Epithelial cell of esophagus (primary cell): ENCODE measurements around the gene CCNYL1.

Experiments used
- DNase-seq: peaks from one replicate; pipeline ENCODE4 v3.0.0; 2010; ENCODE audit warnings: low read depth
- H3K4me3 ChIP-seq: 2 replicates; pipeline ENCODE4 v1.5.1; 2011; ENCODE audit warnings: mild to moderate bottlenecking, low read length, control low read depth
- TF ChIP-seq, protein P1 (sequence below): IDR thresholded peaks from 2 replicates; pipeline ENCODE4 v1.5.1; 2011; ENCODE audit warnings: low read depth, mild to moderate bottlenecking, low read length, control low read depth, inconsistent platforms; ENCODE audit not compliant: insufficient read depth; ENCODE audit errors: missing control alignments

Gene CCNYL1

DNA sequence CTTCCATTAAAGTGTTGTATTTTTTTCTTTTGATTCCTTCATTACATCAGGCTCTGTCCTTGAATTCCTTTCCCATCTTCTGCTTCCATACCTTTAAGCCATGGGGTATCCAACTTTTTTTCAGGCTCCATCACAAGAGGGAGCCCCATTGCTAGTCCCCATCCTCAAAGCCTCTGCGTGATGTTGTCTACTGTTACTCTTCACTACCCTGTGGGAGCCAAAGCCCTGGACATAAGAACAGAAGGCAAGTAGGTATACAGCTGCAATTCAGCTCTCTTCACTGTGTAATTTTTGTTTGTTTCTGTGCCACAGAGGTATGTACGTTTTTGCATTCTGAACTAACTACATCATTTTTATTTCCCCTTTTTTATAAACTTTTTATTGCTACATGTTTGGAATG is 36.6 kb upstream of the CCNYL1 start:
- no peak overlapping the region for H3K4me3 ChIP-seq
- TF ChIP-seq, protein P1, sequence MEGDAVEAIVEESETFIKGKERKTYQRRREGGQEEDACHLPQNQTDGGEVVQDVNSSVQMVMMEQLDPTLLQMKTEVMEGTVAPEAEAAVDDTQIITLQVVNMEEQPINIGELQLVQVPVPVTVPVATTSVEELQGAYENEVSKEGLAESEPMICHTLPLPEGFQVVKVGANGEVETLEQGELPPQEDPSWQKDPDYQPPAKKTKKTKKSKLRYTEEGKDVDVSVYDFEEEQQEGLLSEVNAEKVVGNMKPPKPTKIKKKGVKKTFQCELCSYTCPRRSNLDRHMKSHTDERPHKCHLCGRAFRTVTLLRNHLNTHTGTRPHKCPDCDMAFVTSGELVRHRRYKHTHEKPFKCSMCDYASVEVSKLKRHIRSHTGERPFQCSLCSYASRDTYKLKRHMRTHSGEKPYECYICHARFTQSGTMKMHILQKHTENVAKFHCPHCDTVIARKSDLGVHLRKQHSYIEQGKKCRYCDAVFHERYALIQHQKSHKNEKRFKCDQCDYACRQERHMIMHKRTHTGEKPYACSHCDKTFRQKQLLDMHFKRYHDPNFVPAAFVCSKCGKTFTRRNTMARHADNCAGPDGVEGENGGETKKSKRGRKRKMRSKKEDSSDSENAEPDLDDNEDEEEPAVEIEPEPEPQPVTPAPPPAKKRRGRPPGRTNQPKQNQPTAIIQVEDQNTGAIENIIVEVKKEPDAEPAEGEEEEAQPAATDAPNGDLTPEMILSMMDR = no peak
- DNase-seq = no peak

DNA sequence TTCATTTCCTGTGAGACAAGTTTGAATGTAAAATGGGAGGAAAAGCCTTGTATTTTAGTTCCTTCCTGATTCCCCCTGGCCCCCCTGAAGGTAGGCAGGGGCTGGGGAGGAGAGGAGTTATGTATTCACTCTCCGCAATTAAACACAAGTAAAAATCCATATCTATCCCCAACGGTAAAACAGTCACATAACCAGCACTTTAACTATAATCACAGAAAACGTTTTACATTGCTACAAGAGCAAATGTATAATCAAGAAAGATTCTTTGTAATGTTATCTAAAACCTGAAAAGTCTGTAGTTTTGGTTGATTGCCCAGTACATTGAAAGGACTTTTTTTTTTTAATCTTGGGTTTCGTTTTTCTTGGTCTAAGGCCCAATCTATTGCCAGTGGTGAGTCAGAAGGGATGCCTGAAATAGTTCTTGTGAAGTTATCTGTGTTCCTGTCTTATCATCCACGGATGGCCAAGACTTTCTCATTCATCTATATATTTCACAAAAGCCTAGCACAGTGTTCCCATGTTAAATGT is 34.5 kb upstream of the CCNYL1 start:
- H3K4me3 ChIP-seq = no peak overlapping the region
- TF ChIP-seq, protein P1 = no peak

DNA sequence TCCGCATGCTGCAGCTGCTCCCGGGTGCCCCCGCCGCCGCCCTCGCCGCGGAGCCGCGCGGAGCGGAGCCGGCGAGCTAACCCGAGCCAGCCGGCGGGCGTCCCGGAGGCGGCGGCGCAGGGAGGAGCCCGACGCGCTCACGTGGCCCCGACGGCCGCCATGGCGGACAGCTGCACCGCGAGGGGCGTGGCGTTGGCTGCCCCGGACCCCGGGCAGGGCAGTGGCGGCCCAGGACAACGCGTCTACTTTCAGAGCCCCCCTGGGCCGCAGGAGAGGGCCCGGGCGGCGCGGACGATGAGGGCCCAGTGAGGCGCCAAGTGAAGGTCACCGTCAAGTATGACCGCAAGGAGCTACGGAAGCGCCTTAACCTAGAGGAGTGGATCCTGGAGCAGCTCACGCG is 30.0 kb upstream of the CCNYL1 start:
- H3K4me3 ChIP-seq = no peak overlapping the region
- DNase-seq = no peak
- TF ChIP-seq, protein P1 = no peak

More for the DNA sequence above, 34.5 kb upstream of the CCNYL1 start:
- DNase-seq = peak; percentile 40

DNA sequence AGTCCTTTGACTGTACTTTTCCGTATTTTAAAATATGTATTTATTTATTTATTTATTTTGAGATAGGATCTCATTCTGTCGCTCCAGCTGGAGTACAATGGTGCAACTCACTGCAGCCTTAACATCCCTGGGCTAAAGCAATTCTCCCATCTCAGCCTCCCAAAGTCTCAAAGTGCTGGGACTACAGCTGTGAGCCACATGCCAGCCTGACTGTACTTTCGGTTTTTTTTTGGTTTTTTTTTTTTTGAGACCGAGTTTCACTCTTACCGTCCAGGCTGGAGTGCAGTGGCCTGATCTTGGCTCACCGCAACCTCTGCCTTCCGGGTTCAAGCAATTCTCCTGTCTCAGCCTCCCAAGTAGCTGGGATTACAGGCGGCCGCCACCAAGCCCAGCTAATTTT is 28.9 kb upstream of the CCNYL1 start:
- DNase-seq = no peak
- no peak overlapping the region for H3K4me3 ChIP-seq
- TF ChIP-seq, protein P1 = no peak

DNA sequence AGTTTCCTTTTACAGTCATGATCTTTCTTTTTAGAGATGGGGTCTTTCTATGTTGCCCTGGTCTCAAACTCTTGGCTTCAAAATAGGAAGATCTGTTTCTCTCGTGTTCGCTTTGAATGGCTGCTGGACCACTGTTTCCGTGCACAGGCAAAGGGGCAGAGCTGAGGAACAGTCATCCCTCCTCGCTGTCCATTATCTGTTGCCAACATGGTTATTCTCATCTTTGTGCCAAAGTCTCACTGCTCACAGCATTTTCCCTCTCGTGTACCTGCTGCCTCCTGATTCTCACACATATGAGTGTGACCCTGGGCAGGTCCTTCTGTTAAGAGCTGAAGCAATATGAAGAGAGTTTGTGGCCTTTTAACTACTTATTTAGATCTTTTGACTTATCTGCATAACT is 28.0 kb upstream of the CCNYL1 start:
- DNase-seq = no peak
- H3K4me3 ChIP-seq = no peak overlapping the region
- TF ChIP-seq, protein P1 = no peak

DNA sequence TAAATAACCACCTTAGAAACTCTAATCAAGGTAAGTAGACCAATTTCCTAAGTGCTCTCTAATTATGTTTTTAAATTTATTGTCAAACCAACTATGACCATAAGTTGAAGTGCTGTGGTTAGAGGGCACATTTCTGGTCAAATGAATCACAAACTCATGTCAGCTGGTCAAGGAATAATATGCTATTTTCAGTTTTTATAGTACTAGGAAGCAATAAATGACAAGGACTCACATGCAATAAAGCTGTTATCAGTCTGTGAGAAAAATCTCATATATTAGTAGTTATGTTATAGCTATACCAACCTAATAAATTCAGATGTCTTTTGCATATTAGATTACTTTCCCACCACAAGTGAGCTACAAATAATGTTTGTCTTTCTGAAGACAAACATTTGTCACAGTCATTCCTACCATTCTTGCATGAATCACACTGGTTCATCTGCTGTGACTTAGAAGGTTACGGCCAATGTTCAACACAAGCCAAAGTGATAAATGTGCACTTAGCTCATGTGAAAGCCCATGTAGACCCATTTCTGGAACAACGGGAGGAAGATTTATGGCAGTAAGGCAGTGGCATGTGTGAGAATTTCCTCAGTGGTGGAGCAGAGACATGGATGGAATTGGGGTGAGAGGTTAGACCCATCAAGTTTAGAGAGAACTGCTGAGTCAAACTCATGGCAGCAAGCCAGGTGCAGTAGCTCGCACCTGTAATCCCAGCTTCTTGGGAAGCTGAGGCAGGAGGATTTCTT is 27.4 kb upstream of the CCNYL1 start:
- TF ChIP-seq, protein P1 = no peak
- H3K4me3 ChIP-seq = no peak overlapping the region
- peak; percentile 61 for DNase-seq

DNA sequence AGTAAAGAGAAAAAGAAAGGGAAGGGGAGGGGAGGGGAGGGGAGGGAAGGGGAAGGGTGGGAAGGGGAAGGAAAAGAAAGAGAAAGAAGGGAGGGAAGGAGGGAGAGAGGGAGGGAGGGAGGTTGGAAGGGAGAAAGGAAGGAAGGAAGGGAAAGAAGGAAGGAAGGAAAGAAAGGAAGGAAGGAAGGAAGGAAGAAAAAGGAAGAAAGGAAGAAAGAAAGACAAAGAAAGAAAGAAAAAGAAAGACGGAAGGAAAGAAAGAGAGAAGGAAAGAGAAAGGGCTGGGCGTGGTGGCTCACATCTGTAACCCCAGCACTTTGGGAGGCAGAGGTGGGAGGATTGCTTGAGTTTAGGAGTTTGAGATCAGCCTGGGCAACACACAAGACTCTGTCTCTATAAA is 24.6 kb upstream of the CCNYL1 start:
- no peak overlapping the region for H3K4me3 ChIP-seq
- TF ChIP-seq, protein P1 = no peak

More for the DNA sequence above, 24.6 kb upstream of the CCNYL1 start:
- no peak for DNase-seq
